HG03060 (cell line): ENCODE measurements around the gene DCBLD2.
"Not testable (repeated sequence)": the region's sequence is repeated elsewhere in the genome, so short reads cannot be mapped to it uniquely, and the experiment has no call there.

Experiments used
- ATAC-seq: cut with Tn5 transposase; IDR thresholded peaks from one replicate; pipeline ENCODE4 v1.9.1; 2021; ENCODE audit warnings: low read depth, moderate number of reproducible peaks; ENCODE audit not compliant: unreplicated experiment

Gene DCBLD2

GRCh38 chr3:98892263-98892662 lies 9.2 kb downstream of the DCBLD2 start:
- no peak for ATAC-seq

GRCh38 chr3:98890965-98891910 lies 10.3 kb downstream of the DCBLD2 start:
- ATAC-seq = no peak

DNA sequence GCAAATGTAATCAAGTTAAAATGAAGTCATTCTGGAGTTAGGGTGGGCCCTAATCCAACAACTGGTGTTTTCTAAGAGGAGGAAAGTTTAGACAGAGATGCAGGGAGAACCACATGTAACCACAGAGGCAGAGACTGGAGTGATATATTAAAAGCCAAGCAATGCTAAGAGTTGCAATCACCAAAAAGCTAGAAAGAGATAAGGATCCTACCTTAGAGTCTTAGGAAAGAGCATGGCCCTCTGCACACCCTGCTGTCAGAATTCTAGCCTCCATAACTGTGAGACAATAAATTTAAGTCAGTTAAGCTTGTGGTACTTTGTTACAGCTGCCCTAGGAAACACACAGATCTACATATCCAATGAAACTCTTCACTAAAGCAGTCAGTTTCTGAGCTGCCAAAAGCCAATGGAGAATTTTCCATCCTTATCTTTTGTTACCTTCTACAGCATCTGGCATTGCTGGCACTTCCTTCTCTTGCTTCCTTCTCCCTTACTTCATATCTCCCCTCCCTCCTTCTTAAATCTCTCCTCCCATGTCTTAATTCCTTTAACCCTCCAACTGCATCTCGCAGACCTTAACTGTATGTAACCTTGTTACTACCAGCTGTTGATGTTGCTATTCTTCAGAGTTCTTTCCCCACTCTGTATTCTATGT lies 11.2 kb downstream of the DCBLD2 start:
- no peak for ATAC-seq

GRCh38 chr3:98887684-98888083 lies 13.8 kb downstream of the DCBLD2 start:
- no peak for ATAC-seq

GRCh38 chr3:98886525-98886924 lies 15.0 kb downstream of the DCBLD2 start:
- ATAC-seq = no peak

- ATAC-seq = no peak
Measured at GRCh38 chr3:98885851-98886250, 15.6 kb downstream of the DCBLD2 start.

- ATAC-seq = no peak
Measured at GRCh38 chr3:98884675-98885371, 16.7 kb downstream of the DCBLD2 start.

- not testable (repeated sequence) for ATAC-seq
Measured at GRCh38 chr3:98882614-98883333, 18.7 kb downstream of the DCBLD2 start.

DNA sequence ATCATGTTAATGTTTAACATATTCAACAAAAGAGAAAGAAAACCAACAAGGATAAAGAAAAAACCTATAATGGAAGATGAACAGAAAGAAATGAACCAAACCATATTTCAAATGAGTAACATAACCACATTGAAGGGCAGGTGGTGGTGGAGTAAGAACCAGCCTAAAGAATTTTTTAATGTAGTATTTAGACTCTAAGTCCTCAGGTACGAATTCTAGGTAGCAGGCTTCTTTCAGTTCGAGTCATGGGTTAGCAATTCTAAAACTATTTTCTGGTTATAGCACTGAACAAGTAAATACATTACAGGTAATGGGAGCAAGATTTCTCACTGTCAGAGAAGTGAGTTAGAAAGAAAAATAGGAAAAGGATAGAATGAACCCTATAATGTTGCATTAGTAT lies 24.4 kb downstream of the DCBLD2 start:
- no peak for ATAC-seq

DNA sequence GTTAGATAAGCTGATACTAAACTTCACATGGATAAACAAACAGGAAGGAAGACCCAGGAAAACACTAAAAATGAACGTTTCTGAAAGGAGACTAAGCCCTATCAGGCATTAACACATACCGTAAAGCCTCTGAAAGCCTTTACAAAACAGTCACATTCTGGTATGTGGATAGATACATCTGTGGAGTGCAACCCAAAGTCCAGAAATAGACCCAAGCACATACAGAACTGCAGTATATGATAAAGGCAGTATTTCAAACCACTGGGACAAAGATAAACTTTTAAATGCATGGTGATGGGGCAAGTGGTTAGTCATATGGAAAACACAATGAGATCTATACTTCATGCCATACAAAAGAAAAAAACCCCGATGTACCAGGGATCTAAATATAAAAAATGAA lies 26.0 kb downstream of the DCBLD2 start:
- ATAC-seq = no peak

GRCh38 chr3:98874602-98875249 lies 26.8 kb downstream of the DCBLD2 start:
- no peak for ATAC-seq

DNA sequence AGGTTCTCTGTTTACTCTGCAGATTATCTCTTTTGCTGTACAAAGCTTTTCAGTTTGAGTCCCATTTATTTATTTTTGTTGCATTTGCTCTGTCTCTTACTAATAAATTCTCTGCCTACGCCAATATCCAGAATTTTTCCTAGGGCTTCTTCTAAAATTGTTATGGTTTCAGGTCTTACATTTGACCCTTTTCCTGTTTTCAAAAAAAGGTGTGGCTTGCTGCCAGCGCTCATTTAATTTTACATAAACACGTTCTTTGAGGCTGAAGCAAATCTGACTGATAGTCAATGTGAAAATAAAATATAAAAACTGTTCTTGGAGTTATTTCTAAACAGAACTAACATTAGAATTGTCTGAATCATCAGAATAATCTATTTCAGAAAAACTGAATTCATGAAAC lies 32.1 kb downstream of the DCBLD2 start:
- ATAC-seq = no peak

GRCh38 chr3:98857971-98858370 lies 43.5 kb downstream of the DCBLD2 start:
- ATAC-seq = not testable (repeated sequence)

GRCh38 chr3:98857258-98857657 lies 44.2 kb downstream of the DCBLD2 start:
- not testable (repeated sequence) for ATAC-seq

DNA sequence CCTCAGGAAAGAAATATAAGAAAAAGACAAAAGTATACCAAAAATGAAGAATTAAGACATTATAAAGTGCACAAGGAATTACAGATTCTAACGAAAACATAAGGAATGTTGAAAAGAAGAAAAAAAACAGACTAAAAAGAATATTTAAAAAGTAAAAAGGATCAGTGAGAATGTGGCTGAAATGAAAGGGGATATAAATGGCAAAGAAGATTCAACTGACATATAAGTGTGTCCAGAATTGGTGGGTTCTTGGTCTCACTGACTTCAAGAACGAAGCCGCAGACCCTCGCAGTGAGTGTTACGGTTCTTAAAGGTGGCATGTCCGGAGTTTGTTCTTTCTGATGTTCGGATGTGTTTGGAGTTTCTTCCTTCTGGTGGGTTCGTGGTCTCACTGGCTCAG lies 44.8 kb downstream of the DCBLD2 start:
- no peak for ATAC-seq

GRCh38 chr3:98855806-98856400 lies 45.6 kb downstream of the DCBLD2 start:
- no peak for ATAC-seq

DNA sequence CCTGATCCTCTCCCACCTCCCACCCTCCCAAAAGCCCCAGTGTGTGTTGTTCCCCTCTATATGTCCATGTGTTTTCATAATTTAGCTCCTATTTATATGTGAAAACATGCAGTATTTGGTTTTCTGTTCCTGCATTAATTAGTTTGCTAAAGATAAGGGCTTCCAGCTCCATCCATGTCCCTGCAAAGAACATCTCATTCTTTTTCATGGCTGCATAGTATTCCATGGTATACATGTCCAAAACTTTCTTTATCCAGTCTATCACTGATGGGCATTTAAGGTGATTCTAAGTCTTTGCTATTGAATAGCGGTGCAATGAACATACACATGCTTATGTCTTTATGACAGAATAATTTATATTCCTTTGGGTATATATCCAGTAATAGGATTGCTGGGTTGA lies 53.4 kb downstream of the DCBLD2 start:
- ATAC-seq = no peak

DNA sequence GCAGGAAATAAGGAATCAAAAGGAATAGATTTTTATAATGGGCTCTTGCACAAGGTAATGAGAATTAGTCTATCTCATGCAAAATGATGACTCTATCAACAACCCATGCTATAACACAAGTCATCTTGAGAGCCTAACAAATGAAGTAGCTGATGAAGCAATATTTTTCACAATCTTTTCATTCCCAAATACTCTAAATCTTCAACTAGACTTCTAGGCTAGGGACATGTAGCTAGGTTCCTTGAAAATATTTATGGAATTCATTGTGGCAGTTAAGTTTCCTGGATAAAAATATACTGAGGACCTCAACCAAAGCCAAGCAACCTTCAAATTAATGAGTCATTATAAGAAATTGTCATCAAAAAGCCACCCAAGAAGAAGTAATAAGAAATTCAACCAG lies 55.4 kb downstream of the DCBLD2 start:
- no peak for ATAC-seq

DNA sequence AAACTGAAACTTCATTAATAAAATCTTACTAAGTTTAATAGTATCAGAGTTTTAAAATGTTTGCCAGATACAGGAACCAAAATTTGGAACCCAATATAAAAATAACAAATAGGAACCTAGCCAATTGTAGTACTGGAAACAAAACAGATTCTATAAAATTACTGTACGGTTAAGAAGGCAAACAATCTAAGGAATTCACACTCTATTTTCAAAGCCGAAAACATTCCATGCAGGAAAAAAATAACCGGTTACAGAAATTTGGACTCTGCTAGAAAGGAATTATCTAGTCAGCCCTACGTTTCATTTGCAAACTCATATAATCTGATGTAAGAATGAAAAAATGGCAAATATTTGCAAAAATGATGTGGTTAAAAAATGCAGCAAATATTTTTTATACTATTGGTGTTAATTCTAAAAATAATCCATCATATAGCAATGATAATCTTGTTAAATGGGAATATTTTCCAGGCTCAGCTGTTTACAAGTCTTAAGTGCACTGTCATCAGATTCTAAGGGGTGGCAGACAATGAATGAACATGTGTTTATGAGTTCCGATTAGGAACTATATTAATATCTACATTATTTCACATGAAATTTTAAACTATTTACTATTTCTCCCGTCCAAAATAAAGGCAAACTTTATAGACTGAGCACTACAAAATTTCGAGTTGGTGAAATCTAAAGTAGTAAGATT lies 58.1 kb downstream of the DCBLD2 start:
- no peak for ATAC-seq
